Stimulated activated CD8-positive, alpha-beta memory T cell treated with anti-CD3 and anti-CD28 coated beads, Interleukin-4, amount 100 ng/mL, for 1 hour (primary cell): ENCODE measurements around the gene COPG1.

Source experiments
- DNase-seq, 2 donors: peaks; one replicate each; pipeline ENCODE4 v3.0.0-alpha.2; 2020; ENCODE audit warnings: low read depth in 2 of 2, low spot score in 1 of 2

The COPG1 gene

DNA sequence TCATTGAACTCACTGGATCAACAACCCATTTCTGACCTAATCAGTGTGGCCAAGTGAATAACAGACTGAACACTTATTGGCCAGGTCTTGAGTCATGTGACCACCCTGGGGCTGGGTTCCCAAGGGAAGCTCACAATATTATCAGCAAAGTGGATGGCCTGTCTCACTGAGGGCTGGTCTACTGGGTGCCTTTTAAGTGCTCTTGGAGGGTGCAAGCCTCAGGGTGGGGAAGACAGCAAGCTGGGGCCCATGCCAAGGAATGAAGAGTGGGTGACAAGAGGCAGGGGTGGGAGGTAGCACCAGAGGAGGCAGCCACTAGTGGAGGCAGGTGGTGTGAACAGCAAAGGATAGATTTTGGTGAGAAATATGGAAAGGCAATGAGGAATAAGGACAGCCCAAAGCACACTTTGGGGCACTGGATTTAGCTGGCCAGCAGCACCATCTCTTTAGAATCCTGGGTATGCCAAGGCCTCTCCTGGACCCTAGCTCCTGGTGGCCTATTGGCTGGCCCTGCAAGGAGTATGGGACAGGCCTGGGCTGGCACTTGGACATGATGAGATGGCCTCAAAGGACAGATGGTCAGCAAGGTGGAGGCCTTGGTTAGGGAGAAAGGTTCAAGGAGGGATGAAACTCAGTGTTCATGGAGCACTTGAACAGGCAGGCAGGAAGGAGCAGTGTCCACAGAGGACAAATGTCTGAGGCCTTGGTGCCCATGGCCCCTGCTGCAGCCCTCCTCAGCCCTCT lies 63.4 kb downstream of the COPG1 start:
- no peak for DNase-seq

DNA sequence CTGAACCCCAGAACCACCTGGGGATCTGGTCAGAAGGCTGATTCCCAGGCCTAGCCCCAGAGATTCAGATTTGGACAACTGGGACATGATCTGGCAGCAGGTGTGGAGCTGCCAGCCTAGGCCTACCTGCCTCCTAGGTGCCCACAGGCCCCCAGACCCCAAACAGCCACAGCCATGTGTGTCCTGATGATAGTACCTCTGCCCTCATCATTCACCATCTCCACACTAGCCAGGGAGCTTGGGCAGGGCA lies 63.9 kb downstream of the COPG1 start:
- DNase-seq: no peak

DNA sequence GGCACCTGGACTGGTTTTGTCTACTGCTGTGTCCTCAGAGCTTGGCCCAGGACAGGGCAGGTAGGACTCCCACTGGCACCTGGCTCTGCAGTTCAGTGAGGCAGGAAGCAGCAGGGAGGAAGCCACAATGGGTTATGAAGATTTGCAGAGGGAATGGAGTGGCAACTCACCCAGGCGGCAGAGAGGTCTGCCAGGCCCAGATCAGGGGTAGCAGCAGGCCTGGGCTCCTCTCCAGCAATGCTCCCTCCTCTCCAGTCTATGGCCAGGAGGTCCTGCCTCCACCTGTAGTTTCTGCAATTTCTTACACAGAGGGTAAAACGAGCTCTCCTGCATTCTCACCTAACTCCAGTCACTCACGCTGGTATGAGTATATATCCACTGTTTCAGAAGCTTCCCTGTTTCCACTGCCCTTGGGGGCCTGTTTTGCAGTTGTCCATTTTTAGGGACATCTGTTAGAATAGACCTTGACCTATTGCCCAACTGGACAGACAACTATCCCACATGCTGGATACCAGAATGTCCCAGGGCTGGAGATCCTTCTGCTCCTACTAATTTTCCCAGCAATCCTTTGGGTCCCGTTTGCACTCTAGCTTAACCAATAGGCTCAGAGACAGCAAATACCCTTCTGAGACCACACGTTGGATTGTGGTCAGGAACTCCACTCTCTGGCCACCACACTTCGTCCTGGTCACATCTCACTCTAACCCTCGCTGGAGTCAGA lies 64.4 kb downstream of the COPG1 start:
- no peak for DNase-seq

DNA sequence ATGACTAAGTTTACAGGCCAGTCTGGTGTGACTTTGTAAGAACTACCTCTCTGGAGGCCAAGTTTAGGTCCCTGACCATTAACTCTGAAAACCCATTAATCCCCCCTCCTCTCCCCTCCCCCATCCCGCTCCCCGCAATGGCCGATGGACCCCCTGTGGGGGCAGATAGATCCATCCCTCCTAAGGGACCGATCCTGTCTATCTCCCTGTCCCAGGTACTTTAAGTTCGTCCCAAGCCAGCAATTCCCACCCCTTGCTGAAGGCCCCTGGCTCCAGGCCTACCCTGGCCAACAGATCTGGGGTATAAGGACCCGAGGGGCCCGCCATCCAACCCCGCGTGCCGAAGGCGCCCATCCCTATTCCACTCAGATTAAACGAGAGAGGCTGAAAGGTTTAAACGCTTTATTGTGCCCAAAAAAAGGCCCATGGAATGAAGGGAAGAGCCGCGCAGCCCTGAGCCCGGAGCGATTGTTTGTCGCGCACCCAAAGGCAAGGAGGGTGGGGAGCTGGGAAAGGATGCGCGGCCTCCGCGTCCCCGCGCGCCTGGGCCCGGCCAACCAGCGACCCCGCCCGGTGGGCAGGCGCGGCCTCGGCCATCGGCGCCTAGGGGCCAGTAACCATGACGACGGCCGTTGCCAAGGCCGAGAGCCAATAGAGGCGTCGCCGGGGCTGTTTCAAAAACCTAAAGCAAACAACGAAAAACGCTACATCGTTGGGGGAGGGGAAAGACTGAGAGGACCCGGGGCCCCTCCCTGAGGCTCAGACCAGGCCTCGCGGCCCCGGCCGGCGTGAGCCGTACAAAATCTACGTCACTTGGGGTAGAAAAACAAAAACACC lies 65.2 kb downstream of the COPG1 start:
- no peak for DNase-seq

DNA sequence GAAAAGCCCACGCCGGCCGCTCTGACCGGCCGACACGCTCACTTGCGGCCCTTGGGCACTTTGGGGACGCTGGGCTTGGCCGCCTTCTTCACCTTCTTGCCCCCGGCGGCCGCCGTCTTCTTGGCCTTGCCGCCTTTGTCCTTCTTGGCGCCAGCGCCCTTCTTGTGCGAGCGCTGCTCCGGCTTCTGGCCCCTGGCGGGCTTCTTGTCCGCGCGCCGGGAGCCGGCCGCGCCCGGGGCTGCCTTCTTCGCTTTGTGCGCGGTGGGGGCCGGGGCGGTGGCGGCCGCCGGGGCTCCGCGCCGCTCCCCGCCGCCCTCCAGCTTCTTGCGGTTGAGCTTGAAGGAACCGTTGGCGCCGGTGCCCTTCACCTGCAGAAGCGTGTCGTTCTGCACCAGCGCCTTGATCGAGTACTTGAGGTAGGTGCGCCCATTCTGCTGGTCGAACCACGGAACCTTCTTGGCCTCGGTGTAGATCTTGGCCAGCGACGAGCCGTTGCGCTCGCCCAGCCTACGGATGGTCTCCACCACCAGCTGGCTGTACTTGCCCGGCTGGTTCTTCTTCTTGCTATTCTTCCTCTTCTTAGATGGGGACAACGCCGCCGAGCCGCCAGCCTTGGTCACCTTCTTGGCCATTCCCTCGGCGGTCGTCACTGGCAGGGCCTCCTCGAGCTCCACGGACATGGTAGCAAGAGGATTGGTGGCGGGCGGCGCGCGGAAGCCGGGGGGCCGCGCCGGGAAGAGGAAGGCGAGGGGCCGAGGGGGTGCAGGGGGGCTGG lies 66.0 kb downstream of the COPG1 start:
- DNase-seq: no peak

DNA sequence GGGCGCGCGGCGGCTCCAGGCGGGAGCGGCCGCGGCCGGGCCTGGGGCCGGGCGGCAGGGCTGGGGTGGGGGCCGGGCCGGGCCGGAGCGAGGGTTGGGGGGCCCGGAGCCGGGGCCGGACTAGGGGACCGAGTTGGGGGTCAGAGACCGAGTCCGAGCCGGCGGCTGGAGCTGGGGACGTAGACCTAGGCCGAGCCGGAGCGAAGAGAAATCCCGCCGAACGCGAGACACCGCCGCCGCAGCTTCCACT lies 66.5 kb downstream of the COPG1 start:
- DNase-seq: no peak

DNA sequence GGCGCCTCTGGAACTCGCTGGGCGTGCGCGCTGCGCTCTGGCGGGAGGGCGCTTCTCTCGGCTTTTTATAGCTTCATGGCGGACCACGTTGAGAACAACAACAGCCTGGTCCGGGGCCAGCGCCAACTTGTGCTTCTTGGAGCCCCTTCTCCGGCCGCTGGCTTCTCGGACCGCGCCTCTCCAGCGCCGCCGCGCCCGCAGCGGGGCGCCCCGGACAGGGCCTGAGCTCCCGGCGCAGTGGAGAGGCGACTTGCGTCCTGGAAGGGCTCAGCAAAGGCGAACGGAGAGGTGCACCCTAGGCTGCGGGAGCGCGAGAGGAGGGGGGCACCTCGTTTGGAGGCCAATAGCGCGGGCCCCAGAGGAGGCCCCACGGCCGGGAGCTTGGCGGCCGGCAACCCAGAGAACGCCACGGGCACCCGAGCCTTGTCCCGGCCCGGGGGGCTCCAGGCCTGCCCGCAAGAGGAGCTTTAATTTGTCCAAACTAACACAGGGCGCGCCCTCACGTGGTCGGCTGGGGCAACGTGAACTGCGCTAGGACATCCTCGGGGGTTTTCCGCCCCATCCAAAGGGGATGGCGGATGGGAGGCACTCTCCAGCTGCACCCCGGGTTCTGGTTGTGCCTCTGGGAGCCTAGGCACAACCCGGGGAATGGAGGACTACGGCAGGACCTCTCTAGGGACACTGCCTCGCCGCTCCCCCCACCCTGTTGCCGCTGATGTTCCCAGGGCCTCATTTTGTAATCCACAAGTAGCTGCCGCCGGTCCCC lies 67.0 kb downstream of the COPG1 start:
- DNase-seq: peak; percentile 82 to 90

DNA sequence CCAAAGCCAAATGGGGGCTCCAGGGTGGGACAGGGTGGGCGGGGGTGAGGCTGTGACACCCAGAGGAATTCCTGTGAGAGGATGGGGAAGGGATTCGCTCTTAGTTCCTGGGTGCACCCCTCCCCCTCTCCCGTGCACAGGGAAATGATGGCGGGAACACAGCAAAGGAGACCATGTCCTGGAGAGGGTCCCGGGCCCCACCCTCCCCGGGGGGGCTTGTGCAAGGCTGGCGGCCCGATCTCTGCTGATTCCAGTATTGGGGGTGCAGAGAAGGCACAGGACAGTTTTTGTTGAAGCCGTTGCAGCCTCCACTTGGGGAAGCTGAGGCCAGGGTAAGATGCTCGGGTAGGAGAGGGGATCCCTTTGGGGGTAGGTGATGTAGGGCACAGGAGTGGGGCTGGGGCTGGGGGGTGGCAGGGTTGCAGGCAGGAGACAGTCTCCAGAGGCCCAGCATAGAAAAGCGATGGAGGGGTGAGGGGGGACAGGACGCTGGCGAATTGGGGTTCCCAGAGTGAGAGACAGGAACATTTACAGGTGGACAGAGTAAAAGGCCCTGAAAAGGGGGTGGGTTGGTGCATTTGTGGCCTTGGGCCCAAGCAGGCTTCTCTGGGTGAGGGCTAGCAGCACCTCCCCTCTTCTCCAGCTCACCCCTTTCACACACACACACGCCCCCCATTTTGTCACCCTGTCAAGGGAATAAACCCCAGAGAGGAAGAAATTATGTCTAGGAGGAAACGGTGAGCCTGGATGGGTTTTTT lies 67.8 kb downstream of the COPG1 start:
- no peak for DNase-seq

DNA sequence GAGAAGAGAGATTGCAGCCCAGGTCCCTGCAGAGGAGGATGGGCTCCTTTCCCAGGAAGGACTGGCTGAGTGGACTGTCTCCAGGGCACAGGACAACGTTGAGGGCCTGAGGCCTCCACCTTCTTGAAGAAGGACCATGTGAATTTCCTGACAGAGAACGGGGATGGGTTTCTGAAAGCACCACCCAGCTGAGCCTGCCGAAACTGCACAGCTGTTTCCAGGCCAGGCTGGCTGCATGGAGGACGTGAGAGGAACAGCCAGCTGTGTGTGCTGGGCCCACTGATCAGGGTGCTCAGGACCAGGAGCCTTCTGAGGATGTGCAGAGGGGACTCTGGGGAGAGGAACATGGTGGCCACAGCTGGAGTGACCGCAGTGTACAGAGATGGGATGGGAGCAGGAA lies 68.4 kb downstream of the COPG1 start:
- no peak for DNase-seq

DNA sequence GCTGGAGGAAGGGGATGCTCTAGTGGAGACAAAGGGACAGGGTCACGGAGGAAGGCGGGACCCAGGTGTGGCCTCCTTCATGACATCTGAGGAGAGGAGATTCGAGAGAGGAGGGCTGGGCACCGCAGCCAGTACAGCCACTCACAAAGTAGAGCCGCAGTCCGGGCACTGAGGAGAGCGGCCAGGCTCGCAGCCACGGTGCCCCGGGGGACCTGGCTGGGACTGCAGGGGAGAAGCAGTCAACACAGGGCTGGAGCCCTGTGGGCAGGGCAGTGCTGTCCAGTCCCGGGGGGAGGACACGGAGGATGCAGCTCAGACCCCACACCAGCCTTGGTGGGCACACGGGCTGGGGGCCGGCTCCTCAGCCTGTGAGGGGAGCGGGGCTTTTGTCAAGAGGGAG lies 69.5 kb downstream of the COPG1 start:
- DNase-seq: no peak

DNA sequence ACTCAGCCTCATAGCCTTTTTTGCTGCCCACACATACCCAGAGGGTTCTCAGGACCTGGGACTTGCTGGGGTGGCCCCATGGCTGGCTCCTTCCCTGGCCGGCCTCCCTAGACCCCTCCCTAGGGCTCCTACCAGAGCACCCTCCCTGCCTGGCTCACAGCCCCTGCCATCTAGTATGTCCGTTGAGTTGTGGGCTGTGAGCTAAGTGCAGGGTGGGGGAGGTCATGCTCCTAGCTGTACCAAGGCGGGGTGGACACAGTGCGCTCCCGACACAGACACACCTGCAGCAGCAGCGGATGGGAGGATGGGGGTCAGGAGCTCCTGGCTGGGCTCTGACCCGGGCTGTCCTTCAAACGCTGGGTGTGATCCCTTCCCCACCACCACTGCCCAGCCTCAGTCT lies 70.9 kb downstream of the COPG1 start:
- DNase-seq: no peak

DNA sequence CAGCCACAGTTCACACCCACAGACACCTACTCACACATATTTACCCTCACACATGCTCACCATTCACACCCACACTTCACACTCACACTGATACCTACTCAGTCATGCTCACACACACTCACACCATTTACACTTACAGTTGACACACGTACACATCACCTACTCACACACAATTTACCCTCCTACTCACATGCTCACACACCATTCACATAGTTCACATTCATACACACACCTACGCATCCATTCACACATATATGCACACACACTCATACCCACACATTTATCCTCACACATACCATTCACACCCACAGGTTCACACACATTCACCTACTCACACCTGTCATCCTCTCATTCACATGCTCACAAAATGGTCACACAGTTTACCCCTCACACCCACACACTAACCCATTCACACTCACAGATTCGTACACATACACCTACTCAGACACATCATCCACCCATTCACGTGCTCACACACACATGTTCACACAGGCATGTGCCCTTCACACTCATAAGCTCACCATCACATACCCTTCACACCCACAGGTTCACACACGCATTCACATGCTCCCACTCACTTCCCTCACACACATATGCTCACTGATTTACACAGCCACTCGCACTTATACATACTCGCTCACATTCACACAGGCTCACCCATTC lies 71.5 kb downstream of the COPG1 start:
- DNase-seq: no peak

DNA sequence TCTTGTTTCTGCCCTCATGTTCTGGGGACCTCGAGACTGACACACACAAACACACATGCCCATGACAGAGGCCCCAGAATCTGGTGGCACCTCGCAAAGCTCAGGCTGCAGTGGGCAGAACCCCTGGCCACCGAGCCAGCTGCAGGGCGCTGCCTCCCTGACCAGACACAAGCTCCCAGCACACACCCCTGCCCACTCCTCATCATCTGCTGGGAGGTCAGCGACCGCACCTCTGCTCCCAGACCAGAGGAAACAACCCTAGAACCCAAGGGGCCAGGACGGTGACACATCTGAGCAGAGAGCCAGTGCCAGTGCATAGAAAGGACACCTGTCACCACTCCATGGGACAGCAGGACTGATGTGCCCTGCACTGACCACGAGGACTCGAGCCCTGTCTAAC lies 72.5 kb downstream of the COPG1 start:
- DNase-seq: no peak

DNA sequence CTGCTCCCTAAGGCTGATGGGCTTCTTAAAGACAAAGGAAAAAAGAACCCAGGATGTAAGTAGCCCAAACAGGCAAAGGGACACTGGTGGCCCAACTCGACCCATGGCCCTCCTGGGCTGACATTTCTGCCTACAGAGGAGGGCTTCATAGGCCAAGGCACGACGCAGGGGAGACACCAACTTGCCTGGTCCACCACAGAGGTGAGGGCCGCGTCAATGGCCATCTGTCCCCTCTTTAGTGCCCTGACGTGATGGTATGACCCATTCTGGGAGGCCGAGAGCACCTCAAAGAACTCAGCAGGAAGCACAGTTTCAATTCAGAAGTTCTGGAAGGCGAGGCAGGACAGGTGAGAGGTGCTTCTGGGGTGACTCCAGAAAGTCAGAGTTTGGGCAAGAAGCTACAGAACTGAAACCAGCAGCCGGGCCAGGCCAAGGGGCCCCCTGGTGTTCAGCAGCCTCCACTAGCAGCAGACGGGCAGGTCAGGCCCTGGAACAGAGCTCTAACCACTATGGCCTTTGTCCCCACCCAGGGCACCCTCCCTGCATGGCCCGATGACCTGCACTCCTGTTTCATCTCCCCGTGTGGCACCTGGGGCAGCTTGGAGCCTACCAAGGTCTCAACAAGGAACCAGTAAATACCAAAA lies 74.4 kb downstream of the COPG1 start:
- no peak for DNase-seq

DNA sequence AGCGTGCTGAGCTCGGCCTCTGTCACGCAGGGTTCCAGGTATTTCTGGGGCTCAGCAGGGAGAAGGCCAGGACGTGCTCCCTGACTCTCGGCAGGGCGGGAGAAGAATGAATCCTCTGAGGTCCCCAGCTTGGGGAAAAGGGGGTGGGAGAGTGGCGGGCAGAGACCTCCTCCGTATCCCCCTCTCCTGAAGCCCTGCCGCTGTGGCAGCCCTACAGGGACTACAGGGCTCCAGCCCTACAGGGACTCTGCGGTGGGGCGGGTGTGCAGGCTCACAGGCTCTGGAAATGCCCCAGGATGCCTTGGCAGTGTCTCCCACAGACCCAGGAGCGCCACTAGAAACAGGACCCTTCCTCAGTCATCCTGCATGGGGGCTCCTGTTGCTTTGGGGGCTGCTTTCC lies 75.4 kb downstream of the COPG1 start:
- DNase-seq: no peak

DNA sequence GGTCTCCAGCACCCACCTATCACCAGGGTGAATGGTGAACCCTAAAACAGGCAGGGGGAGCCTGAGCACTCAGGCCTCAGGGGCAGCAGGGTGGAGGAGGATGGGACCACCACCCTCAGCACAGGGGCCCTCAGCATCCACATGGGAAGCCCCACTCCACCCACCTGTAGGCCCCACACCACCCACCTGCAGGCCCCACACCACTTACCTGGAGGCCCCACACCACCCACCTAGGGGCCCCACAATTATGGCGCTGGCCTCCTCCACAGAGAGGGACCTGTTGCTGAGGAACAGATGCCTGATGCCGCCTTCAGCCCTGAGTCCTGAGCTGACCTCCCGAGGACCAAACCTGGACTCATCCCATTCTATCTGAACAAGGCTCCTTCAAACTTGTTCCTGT lies 76.0 kb downstream of the COPG1 start:
- no peak for DNase-seq

DNA sequence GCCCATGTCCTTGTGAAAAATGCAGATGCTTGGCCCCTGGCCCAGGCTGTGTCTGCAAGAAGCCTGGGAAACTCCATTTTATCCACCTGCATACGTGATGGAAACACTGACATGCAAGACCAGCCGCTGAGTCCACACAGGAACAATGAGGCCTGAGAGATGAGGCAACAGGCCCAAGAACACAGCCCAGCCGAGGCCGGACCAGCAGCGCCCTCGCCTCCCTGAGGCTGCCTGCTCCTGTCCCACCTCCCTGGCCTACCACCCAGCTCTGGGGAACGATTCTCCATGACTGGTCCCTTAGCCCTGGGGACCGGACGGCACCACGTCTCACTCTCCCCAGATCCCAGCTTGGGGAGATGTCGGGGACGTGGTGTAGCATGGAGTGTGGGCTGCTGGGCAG lies 76.7 kb downstream of the COPG1 start:
- no peak for DNase-seq

DNA sequence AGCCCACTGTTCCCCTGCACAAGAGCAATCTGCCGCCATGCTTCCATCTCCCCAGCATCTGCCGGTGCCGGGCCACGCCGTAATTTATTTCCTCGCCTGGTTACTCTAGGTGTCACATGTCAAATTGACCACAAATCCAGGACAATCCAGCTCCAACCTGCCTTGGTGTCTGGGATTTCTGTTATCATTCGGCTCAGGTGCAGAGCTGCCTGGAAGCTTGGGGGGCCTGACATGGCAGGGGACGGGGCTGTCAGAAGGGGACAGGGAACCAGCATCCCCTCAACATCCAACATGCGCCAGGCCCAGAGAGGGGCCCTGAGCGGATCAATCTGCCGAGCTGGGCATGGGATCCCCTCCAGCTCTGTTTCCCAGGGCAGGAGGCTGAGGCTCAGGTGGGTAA lies 77.2 kb downstream of the COPG1 start:
- no peak for DNase-seq
